ENCODE results near the gene CDKAL1.

Gene CDKAL1

DNA sequence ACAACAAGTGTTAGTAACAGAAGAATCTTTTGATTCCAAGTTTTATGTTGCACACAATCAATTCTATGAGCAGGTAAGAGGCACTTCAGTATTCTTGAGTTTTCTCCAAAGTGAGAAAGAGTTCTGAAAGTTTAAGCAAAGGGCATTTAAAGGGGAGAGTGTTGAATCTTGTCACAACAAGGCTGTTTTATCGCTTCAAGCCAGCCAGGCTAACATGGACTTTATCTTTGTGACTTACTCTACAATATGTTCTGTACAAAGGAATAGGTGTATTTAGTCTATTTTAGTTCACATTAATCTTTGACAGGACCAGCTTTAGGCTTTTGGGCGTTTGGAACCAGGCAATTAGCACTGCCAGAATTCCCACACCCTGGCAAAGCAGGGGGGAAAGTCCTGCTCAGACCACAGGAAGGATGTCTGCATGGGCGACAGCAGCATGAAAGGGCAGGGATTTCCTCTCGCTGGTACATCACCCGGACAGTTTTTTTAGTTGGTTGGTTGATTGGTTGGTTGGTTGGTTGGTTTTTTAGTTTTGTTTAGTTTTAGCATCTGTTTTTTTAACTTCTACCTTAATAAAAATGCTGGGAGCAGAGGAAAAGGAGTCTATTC is 663.9 kb downstream of the CDKAL1 start:
- Histone ChIP-seq H3K36me3 (ENCODE audit: insufficient read depth, insufficient read length, low read length) (no peaks in the 10 kb centered on the region), H3K9ac (ENCODE audit: insufficient read length, low read depth) (no peak overlapping the region), H3K4me3 (ENCODE audit: insufficient read length, low read depth) (no peak overlapping the region), H3K4me1 (ENCODE audit: insufficient read depth, insufficient read length) (no peaks in the 10 kb centered on the region), H3K9me3 (ENCODE audit: insufficient read depth, low read length) (no peaks in the 10 kb centered on the region), H3K27me3 (ENCODE audit: insufficient read depth, insufficient read length) (no peaks in the 10 kb centered on the region)
- DNase-seq (ENCODE audit: low read depth, low spot score): no peak
- TF ChIP-seq ZNF274 (IDR thresholded peaks at IDR 0.05; ENCODE audit: low read depth, low read length) (no peak), SUZ12 (IDR thresholded peaks at IDR 0.05; ENCODE audit: extremely low read depth, insufficient read depth, insufficient read length) (no peak), YY1 (IDR thresholded peaks at IDR 0.05; ENCODE audit: insufficient read depth, insufficient read length) (no peak)

DNA sequence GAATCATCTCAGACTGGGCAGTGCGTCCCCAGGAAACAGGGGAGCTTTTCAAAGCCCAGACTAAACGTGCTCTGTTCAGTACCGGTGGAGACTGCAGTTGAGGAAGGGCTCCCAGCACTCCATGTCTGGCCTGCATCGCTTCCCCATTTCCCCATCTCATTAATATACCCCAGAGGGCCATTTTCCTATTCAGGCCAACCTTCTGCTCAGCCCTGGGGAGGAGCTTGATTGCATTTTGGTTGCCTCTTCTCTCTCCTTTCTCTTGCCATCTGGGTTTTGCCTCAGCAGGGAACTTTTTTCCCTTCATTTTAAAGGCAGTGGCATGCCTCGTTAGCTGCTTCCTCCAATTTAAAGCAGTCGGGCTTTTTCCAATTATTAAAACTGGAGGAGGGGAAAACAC is 665.0 kb downstream of the CDKAL1 start:
- Histone ChIP-seq H3K4me3 (ENCODE audit: insufficient read length, low read depth) (no peak overlapping the region), H3K27me3 (ENCODE audit: insufficient read depth, insufficient read length) (no peaks in the 10 kb centered on the region), H3K4me1 (ENCODE audit: insufficient read depth, insufficient read length) (no peaks in the 10 kb centered on the region), H3K36me3 (ENCODE audit: insufficient read depth, insufficient read length, low read length) (no peaks in the 10 kb centered on the region), H3K9ac (ENCODE audit: insufficient read length, low read depth) (no peak overlapping the region), H3K9me3 (ENCODE audit: insufficient read depth, low read length) (no peaks in the 10 kb centered on the region)
- no peak for DNase-seq (ENCODE audit: low read depth, low spot score)
- TF ChIP-seq YY1 (IDR thresholded peaks at IDR 0.05; ENCODE audit: insufficient read depth, insufficient read length) (no peak), ZNF274 (IDR thresholded peaks at IDR 0.05; ENCODE audit: low read depth, low read length) (no peak), SUZ12 (IDR thresholded peaks at IDR 0.05; ENCODE audit: extremely low read depth, insufficient read depth, insufficient read length) (no peak)

DNA sequence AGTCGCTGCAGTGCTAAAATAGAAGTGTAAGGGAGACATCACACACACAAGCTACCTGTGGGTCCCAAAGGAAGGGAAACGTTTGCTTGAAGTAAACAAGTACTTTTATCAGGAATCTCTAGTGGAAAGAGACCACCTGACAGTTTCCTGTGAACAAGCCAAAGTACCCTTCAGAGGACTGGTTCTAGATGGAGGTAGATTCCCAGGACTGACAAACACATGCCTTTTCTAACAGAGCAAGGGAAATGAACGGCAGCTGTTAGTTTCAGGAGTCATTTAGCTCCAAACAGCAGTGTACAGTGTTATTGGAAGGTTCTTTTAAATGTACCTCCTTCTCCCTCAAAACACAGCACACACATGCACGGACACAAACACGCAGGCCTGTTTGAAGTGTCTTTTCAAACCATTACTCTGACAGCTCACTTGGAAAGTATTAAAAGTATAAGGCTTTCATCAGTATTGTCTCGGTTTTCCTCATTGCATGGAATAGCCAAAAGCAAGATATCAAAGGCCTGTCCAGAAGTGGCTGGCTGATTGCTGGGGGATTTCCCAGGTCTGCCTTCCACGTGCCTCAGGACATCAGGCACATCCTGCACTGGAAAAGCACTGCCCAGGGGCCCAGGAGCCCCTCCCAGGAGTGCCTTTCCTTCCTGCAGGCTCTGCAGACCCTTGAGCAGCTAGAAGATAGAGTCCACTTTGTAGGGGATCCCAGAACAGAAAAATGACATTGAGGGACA is 666.0 kb downstream of the CDKAL1 start:
- Histone ChIP-seq H3K36me3 (ENCODE audit: insufficient read depth, insufficient read length, low read length) (no peaks in the 10 kb centered on the region), H3K27me3 (ENCODE audit: insufficient read depth, insufficient read length) (no peaks in the 10 kb centered on the region), H3K9me3 (ENCODE audit: insufficient read depth, low read length) (no peaks in the 10 kb centered on the region), H3K4me1 (ENCODE audit: insufficient read depth, insufficient read length) (no peaks in the 10 kb centered on the region), H3K4me3 (ENCODE audit: insufficient read length, low read depth) (no peak overlapping the region), H3K9ac (ENCODE audit: insufficient read length, low read depth) (no peak overlapping the region)
- DNase-seq (ENCODE audit: low read depth, low spot score): no peak
- TF ChIP-seq YY1 (IDR thresholded peaks at IDR 0.05; ENCODE audit: insufficient read depth, insufficient read length) (no peak), SUZ12 (IDR thresholded peaks at IDR 0.05; ENCODE audit: extremely low read depth, insufficient read depth, insufficient read length) (no peak), ZNF274 (IDR thresholded peaks at IDR 0.05; ENCODE audit: low read depth, low read length) (no peak)

DNA sequence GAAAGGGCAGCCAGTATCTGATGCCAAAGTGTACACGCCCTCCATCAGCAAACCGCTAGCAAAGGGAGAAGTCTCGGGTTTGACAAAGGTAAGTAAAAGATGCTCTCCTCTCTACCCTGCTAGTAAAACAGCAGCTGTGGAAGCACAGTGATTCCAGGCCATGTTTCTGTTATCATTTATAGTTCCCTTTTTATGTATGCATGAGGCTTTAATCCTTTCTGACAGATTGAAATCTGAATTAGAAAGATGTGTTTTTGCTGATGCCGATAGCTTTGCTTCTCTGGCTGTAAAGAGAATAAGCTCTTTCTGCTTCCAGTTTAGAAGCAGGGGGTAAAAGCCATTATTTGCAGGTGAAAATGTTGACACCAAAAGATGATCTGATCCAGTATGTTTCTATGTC is 666.9 kb downstream of the CDKAL1 start:
- H3K27me3 ChIP-seq (ENCODE audit: insufficient read depth, insufficient read length): no peaks in the 10 kb centered on the region
- no peak overlapping the region for H3K9ac ChIP-seq (ENCODE audit: insufficient read length, low read depth)
- DNase-seq (ENCODE audit: low read depth, low spot score): no peak
- no peaks in the 10 kb centered on the region for H3K36me3 ChIP-seq (ENCODE audit: insufficient read depth, insufficient read length, low read length)
- TF ChIP-seq ZNF274 (IDR thresholded peaks at IDR 0.05; ENCODE audit: low read depth, low read length): no peak
- no peak for TF ChIP-seq SUZ12 (IDR thresholded peaks at IDR 0.05; ENCODE audit: extremely low read depth, insufficient read depth, insufficient read length)
- no peak for TF ChIP-seq YY1 (IDR thresholded peaks at IDR 0.05; ENCODE audit: insufficient read depth, insufficient read length)
- H3K9me3 ChIP-seq (ENCODE audit: insufficient read depth, low read length): no peaks in the 10 kb centered on the region
- no peak overlapping the region for H3K4me3 ChIP-seq (ENCODE audit: insufficient read length, low read depth)
- H3K4me1 ChIP-seq (ENCODE audit: insufficient read depth, insufficient read length): no peaks in the 10 kb centered on the region

DNA sequence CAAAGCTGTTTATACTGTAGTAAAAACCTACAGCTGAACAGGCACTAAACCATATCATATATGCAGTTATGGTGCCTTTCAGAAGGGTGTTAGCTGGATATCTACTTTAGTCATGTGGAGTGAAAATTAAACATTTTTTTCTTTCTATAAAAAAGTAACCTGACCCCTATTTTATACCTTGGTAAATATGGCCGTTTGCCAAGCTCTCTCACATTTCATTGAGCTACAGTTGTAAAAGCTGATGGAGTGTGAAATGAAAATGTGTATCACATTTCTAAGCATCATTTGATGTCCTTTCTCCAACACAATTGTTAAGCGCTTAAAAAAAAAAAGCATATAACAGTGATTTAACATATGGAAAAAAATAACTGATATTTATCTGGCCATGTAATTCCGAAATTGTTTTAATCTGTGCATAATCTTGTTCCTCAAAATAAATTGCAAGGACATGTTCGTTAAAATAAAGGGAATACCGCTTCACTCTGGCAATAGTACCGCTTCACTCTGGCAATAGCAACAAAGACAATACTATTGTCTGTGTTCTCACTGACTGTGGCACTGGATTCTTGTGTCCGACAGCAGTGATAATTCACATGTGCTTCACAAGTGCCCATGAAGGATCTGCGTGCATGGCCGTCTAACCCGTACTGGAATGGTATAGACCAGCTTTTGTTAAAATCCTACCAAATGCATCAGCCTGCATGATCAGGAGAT is 667.5 kb downstream of the CDKAL1 start:
- no peaks in the 10 kb centered on the region for H3K27me3 ChIP-seq (ENCODE audit: insufficient read depth, insufficient read length)
- H3K36me3 ChIP-seq (ENCODE audit: insufficient read depth, insufficient read length, low read length): no peaks in the 10 kb centered on the region
- no peaks in the 10 kb centered on the region for H3K9me3 ChIP-seq (ENCODE audit: insufficient read depth, low read length)
- no peak for TF ChIP-seq SUZ12 (IDR thresholded peaks at IDR 0.05; ENCODE audit: extremely low read depth, insufficient read depth, insufficient read length)
- TF ChIP-seq YY1 (IDR thresholded peaks at IDR 0.05; ENCODE audit: insufficient read depth, insufficient read length): no peak
- no peak for TF ChIP-seq ZNF274 (IDR thresholded peaks at IDR 0.05; ENCODE audit: low read depth, low read length)
- no peak overlapping the region for H3K4me3 ChIP-seq (ENCODE audit: insufficient read length, low read depth)
- DNase-seq (ENCODE audit: low read depth, low spot score): no peak
- no peaks in the 10 kb centered on the region for H3K4me1 ChIP-seq (ENCODE audit: insufficient read depth, insufficient read length)
- no peak overlapping the region for H3K9ac ChIP-seq (ENCODE audit: insufficient read length, low read depth)

DNA sequence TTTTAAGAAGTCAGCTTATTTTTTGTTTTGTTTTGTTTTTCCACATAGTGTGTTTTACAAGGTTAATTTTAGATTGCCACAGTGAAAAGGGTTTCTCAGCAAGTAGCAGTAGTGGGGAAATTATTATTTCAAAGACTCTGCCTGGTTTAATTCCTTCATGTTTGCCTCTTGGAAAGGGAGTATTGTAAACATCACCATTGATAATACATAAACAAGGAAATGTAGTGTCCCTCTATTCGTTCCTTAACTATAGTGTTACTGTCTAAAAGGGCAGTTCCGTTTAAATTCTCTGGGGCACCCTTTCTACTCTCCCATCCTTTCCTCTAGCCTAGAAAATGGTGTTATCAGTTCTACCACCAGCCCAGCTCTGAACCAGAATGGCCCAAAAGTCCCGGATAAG is 668.3 kb downstream of the CDKAL1 start:
- no peaks in the 10 kb centered on the region for H3K9me3 ChIP-seq (ENCODE audit: insufficient read depth, low read length)
- no peaks in the 10 kb centered on the region for H3K36me3 ChIP-seq (ENCODE audit: insufficient read depth, insufficient read length, low read length)
- H3K27me3 ChIP-seq (ENCODE audit: insufficient read depth, insufficient read length): no peaks in the 10 kb centered on the region
- H3K9ac ChIP-seq (ENCODE audit: insufficient read length, low read depth): no peak overlapping the region
- H3K4me1 ChIP-seq (ENCODE audit: insufficient read depth, insufficient read length): no peaks in the 10 kb centered on the region
- no peak for TF ChIP-seq YY1 (IDR thresholded peaks at IDR 0.05; ENCODE audit: insufficient read depth, insufficient read length)
- no peak for TF ChIP-seq ZNF274 (IDR thresholded peaks at IDR 0.05; ENCODE audit: low read depth, low read length)
- TF ChIP-seq SUZ12 (IDR thresholded peaks at IDR 0.05; ENCODE audit: extremely low read depth, insufficient read depth, insufficient read length): no peak
- no peak overlapping the region for H3K4me3 ChIP-seq (ENCODE audit: insufficient read length, low read depth)
- no peak for DNase-seq (ENCODE audit: low read depth, low spot score)

DNA sequence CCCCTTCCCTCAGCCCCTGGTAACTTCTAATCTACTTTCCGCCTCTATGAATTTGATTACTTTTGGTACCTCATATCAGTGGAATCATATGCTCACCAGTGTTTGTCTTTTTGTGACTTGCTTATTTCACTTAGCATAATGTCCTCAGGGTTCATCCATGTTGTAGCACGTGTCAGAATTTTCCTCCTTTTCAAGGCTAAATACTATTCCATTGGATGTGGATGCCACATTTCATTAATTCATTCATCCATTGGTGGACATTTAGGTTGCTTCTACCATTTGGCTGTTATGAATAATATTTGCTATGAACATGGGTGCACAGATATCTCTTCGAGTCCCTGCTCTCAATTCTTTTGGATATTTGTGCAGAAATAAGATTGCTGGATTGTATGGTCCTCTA is 670.7 kb downstream of the CDKAL1 start:
- Histone ChIP-seq H3K4me3 (ENCODE audit: insufficient read length, low read depth) (no peak overlapping the region), H3K9ac (ENCODE audit: insufficient read length, low read depth) (no peak overlapping the region), H3K27me3 (ENCODE audit: insufficient read depth, insufficient read length) (no peaks in the 10 kb centered on the region), H3K36me3 (ENCODE audit: insufficient read depth, insufficient read length, low read length) (no peaks in the 10 kb centered on the region), H3K4me1 (ENCODE audit: insufficient read depth, insufficient read length) (no peaks in the 10 kb centered on the region), H3K9me3 (ENCODE audit: insufficient read depth, low read length) (no peaks in the 10 kb centered on the region)
- DNase-seq (ENCODE audit: low read depth, low spot score): no peak
- no peak for TF ChIP-seq SUZ12 (IDR thresholded peaks at IDR 0.05; ENCODE audit: extremely low read depth, insufficient read depth, insufficient read length)
- TF ChIP-seq YY1 (IDR thresholded peaks at IDR 0.05; ENCODE audit: insufficient read depth, insufficient read length): no peak
- TF ChIP-seq ZNF274 (IDR thresholded peaks at IDR 0.05; ENCODE audit: low read depth, low read length): no peak
